Measurements from ENCODE around the gene HCST. TPM values are rescaled to one million over a fixed set of nuclear protein-coding genes. Genes with fewer than 3 reads are reported as not detected.

Gene HCST
- total and polyA plus RNA-seq, 2 of the 13 experiments (the other 11 are each of a cell fraction or from before 2014, with no cell fraction given) = 0.24 to 1.2 TPM

- TF ChIP-seq, protein P1, sequence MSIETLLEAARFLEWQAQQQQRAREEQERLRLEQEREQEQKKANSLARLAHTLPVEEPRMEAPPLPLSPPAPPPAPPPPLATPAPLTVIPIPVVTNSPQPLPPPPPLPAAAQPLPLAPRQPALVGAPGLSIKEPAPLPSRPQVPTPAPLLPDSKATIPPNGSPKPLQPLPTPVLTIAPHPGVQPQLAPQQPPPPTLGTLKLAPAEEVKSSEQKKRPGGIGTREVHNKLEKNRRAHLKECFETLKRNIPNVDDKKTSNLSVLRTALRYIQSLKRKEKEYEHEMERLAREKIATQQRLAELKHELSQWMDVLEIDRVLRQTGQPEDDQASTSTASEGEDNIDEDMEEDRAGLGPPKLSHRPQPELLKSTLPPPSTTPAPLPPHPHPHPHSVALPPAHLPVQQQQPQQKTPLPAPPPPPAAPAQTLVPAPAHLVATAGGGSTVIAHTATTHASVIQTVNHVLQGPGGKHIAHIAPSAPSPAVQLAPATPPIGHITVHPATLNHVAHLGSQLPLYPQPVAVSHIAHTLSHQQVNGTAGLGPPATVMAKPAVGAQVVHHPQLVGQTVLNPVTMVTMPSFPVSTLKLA (IDR thresholded peaks at IDR 0.05) = peak; percentile 89
- TF ChIP-seq SP2 (CRISPR knock-in tag; IDR thresholded peaks at IDR 0.05) (peak; percentile 79), HNRNPUL1 (IDR thresholded peaks at IDR 0.05; ENCODE audit: low read depth, low read length) (no peak), ZNF83 (CRISPR knock-in tag; IDR thresholded peaks at IDR 0.05; ENCODE audit: borderline replicate concordance) (0 out of 2 replicates have a peak, but pooled peaks have one; percentile 3), MXI1 (IDR thresholded peaks at IDR 0.05; ENCODE audit: borderline replicate concordance, low read depth, low read length) (peak; percentile 94), KMT2B (CRISPR knock-in tag; IDR thresholded peaks at IDR 0.05) (peak; percentile 59; the same call in 1 of the 2 replicates), HOXA7 (CRISPR knock-in tag; IDR thresholded peaks at IDR 0.05) (no peak), ZNF841 (CRISPR knock-in tag; IDR thresholded peaks at IDR 0.05; ENCODE audit: borderline replicate concordance) (no peak), ZNF468 (CRISPR knock-in tag; IDR thresholded peaks at IDR 0.05) (no peak), TCF12 (IDR thresholded peaks at IDR 0.05) (no peak), TCF12 (CRISPR knock-in tag; IDR thresholded peaks at IDR 0.05) (no peak), NFIC (IDR thresholded peaks at IDR 0.05; ENCODE audit: low read length) (no peak), SRSF9 (IDR thresholded peaks at IDR 0.05; ENCODE audit: borderline replicate concordance, insufficient read depth, low read depth, low read length, poor library complexity, severe bottlenecking) (no peak), REL (CRISPR knock-in tag; conservative IDR thresholded peaks at IDR 0.05) (no peak), ZNF17 (CRISPR knock-in tag; IDR thresholded peaks at IDR 0.05) (no peak), PHF21A (CRISPR knock-in tag; IDR thresholded peaks at IDR 0.05) (peak; percentile 65; the same call in 1 of the 2 replicates), ZNF557 (CRISPR knock-in tag; IDR thresholded peaks at IDR 0.05) (no peak), ZNF709 (CRISPR knock-in tag; IDR thresholded peaks at IDR 0.05) (0 out of 2 replicates have a peak, but pooled peaks have one; percentile 30), FOXO1 (CRISPR knock-in tag; IDR thresholded peaks at IDR 0.05) (peak; percentile 73), ZNF598 (CRISPR knock-in tag; IDR thresholded peaks at IDR 0.05; ENCODE audit: borderline replicate concordance) (peak; percentile 72; the same call in 1 of the 2 replicates), ZSCAN22 (CRISPR knock-in tag; IDR thresholded peaks at IDR 0.05) (no peak), GATAD1 (CRISPR knock-in tag; IDR thresholded peaks at IDR 0.05) (peak; percentile 92), KDM3A (CRISPR knock-in tag; IDR thresholded peaks at IDR 0.05; ENCODE audit: low read depth) (peak; percentile 90; the same call in 1 of the 2 replicates), ZNF350 (CRISPR knock-in tag; IDR thresholded peaks at IDR 0.05; ENCODE audit: borderline replicate concordance, low read depth) (peak; percentile 96)
- TF ChIP-seq, protein P2, sequence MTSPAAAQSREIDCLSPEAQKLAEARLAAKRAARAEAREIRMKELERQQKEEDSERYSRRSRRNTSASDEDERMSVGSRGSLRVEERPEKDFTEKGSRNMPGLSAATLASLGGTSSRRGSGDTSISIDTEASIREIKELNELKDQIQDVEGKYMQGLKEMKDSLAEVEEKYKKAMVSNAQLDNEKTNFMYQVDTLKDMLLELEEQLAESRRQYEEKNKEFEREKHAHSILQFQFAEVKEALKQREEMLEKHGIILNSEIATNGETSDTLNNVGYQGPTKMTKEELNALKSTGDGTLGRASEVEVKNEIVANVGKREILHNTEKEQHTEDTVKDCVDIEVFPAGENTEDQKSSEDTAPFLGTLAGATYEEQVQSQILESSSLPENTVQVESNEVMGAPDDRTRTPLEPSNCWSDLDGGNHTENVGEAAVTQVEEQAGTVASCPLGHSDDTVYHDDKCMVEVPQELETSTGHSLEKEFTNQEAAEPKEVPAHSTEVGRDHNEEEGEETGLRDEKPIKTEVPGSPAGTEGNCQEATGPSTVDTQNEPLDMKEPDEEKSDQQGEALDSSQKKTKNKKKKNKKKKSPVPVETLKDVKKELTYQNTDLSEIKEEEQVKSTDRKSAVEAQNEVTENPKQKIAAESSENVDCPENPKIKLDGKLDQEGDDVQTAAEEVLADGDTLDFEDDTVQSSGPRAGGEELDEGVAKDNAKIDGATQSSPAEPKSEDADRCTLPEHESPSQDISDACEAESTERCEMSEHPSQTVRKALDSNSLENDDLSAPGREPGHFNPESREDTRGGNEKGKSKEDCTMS (CRISPR knock-in tag; conservative IDR thresholded peaks at IDR 0.05) = no peak
- TF ChIP-seq, protein P3, sequence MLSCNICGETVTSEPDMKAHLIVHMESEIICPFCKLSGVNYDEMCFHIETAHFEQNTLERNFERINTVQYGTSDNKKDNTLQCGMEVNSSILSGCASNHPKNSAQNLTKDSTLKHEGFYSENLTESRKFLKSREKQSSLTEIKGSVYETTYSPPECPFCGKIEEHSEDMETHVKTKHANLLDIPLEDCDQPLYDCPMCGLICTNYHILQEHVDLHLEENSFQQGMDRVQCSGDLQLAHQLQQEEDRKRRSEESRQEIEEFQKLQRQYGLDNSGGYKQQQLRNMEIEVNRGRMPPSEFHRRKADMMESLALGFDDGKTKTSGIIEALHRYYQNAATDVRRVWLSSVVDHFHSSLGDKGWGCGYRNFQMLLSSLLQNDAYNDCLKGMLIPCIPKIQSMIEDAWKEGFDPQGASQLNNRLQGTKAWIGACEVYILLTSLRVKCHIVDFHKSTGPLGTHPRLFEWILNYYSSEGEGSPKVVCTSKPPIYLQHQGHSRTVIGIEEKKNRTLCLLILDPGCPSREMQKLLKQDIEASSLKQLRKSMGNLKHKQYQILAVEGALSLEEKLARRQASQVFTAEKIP (CRISPR knock-in tag; IDR thresholded peaks at IDR 0.05; ENCODE audit: borderline replicate concordance) = no peak
These were observed 29.0 kb downstream of the HCST start (continued) for GRCh38 chr19:35931161-35931873.
